Loucy (cell line): Measurements from ENCODE around the gene ZFAND3.

ENCODE experiments used
- CTCF ChIP-seq: fragments of 200-600 bp; sonication (generic); conservative IDR thresholded peaks from 2 replicates; pipeline ENCODE4 v1.5.1; 2014; ENCODE audit warnings: mild to moderate bottlenecking, antibody characterized with exemption, low read length
- EZH2phosphoT487 ChIP-seq: fragments of 200-600 bp; IDR thresholded peaks from 2 replicates; pipeline ENCODE4 v1.6.1; 2018; ENCODE audit warnings: antibody characterized with exemption, mild to moderate bottlenecking, moderate library complexity, borderline replicate concordance

- TF ChIP-seq CTCF (no peak), EZH2phosphoT487 (no peak)
Observed at GRCh38 chr6:37779902-37780628, 39.5 kb upstream of the ZFAND3 start.
